BLaER1 (cell line): ENCODE results near the gene CPZ.
"Not testable (repeated sequence)": the region's sequence is repeated elsewhere in the genome, so short reads cannot be mapped to it uniquely, and the experiment has no call there.

Experiments used
- H3K27ac ChIP-seq: shearing (Covaris generic); formaldehyde crosslinking; 2 replicates; pipeline ENCODE4 v1.8.1; 2022
- H3K27me3 ChIP-seq: shearing (Covaris generic); formaldehyde crosslinking; 2 replicates; pipeline ENCODE4 v1.8.1; 2022
- H3K36me3 ChIP-seq: shearing (Covaris generic); formaldehyde crosslinking; 2 replicates; pipeline ENCODE4 v1.8.1; 2022
- H3K4me1 ChIP-seq: shearing (Covaris generic); formaldehyde crosslinking; 2 replicates; pipeline ENCODE4 v1.8.1; 2022
- H3K4me2 ChIP-seq: shearing (Covaris generic); formaldehyde crosslinking; 2 replicates; pipeline ENCODE4 v1.8.1; 2022
- H3K4me3 ChIP-seq: shearing (Covaris generic); formaldehyde crosslinking; 2 replicates; pipeline ENCODE4 v1.8.1; 2022
- H3K9ac ChIP-seq: shearing (Covaris generic); formaldehyde crosslinking; 2 replicates; pipeline ENCODE4 v1.8.1; 2022
- H3K9me3 ChIP-seq: shearing (Covaris generic); formaldehyde crosslinking; 2 replicates; pipeline ENCODE4 v1.8.1; 2022
- H4K20me1 ChIP-seq: shearing (Covaris generic); formaldehyde crosslinking; 2 replicates; pipeline ENCODE4 v1.8.1; 2022
- Cebpa-rat ChIP-seq: shearing (Covaris generic); IDR thresholded peaks from 2 replicates; pipeline ENCODE4 v1.8.1; 2022

The CPZ gene

DNA sequence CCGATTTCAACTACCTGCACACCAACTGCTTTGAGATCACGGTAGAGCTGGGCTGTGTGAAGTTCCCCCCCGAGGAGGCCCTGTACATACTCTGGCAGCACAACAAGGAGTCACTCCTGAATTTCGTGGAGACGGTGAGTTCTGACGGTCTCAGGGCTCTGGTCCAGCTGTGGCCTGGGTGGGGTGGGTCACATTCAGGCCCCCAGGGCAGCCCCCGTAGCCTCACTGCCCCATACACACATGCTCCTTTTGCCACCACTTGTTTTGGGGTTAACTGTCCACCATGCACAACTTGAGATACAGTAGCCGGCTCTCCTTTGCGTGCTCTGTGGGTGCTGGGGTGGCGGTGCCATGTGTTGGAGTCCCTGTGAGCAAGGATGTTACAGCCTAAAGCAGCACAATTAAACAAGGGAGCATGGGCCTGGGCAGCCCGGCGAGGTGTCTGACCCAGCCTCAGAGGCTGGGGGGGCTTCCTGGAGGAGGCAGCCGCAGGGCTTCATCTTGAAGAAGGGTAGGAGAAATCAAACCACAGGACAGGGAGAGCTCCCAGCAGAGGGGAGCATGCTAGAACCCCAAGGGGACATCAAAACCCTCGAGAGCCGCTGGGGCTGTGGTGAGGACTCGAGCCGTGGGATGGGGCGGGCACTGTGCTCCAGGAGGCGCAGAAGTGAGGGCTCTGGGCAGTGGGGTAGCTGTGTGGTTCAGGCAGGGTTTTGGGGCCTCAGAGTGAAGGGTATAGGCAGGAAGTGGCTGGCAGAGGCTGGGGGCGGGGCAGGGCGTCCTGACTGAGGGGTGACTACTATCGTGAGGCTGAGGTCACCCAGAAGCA is 22.0 kb downstream of the CPZ start:
- H3K36me3 ChIP-seq = no peaks in the 10 kb centered on the region
- H3K4me3 ChIP-seq = no peak overlapping the region
- H3K4me2 ChIP-seq = peak overlapping the region; percentile 81
- H3K27me3 ChIP-seq = peaks cover 21% of the 10 kb centered on the region
- no peaks in the 10 kb centered on the region for H4K20me1 ChIP-seq
- no peaks in the 10 kb centered on the region for H3K9me3 ChIP-seq
- no peak for TF ChIP-seq Cebpa-rat
- H3K9ac ChIP-seq = no peak overlapping the region; the same call in 1 of the 2 replicates
- H3K27ac ChIP-seq = no peak overlapping the region
- peaks cover 70% of the 10 kb centered on the region for H3K4me1 ChIP-seq

DNA sequence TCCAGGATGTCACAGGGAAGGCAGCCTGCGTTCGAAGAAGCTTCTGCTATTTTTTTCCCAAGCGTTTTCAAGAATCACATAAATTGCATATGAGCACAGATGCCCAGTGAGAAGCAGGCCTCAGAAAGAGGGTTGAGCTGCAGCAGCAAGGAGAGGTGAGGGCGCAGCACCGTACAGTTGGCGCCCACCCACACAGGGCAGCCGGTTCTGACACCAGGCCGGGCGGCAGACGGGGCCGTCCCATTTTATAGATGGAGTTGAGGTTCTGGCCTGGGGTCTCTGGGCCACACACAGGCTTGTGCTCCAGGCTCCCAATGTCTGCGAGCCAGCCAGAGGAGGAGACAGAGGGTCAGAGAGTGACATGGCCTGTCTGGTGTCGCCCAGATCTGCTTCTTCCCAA is 22.8 kb downstream of the CPZ start:
- no peak overlapping the region for H3K27ac ChIP-seq
- H4K20me1 ChIP-seq = no peaks in the 10 kb centered on the region
- H3K9me3 ChIP-seq = no peaks in the 10 kb centered on the region
- H3K4me2 ChIP-seq = peak overlapping the region; percentile 81
- H3K4me3 ChIP-seq = no peak overlapping the region
- no peaks in the 10 kb centered on the region for H3K36me3 ChIP-seq
- H3K27me3 ChIP-seq = peaks cover 21% of the 10 kb centered on the region
- H3K4me1 ChIP-seq = peaks cover 62% of the 10 kb centered on the region
- no peak for TF ChIP-seq Cebpa-rat
- H3K9ac ChIP-seq = no peak overlapping the region

DNA sequence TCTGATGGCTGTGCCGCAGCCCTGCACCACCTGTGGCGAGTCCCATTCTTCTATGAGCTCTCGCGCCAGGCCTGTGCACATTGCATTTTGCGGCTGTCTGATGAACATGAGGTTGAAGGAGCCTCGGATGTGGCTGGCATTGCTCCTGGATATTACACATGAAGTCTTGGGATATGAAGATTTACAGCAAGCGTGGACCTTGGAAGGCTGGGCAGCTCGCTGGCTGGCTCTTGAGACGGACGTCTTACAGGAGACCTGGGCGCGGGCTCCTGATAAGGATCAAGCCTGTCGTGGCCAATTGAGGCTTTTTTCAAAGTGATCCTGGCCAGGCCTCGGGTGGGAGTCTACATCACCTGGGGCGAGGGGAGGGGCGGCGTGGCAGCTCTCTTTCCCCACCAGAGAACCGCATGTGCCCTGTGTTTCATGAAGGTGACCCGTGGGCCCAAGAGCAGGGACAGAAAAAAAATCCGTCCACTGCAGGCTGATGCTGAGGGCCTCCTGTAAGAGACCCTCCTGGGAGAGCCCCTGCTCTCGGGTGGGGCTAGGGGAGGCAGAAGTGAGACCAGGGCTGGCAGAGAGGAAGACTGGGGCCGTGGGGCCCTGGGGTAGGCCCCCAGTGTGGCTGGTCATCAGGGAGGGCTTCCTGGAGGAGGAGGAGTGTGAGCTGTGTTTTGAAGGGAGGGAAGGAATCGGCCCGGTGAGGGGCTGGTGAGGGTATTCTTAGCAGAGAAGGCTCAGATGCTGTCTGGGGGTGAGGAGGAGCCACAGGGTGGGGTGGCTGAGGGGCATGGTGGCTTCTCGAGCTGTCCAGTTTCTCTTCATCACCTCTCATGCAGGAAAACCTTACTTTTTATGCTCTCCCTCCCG is 23.6 kb downstream of the CPZ start:
- no peak overlapping the region for H3K9ac ChIP-seq
- H4K20me1 ChIP-seq = no peaks in the 10 kb centered on the region
- H3K27me3 ChIP-seq = peaks cover 21% of the 10 kb centered on the region
- H3K4me1 ChIP-seq = peaks cover 54% of the 10 kb centered on the region
- H3K4me3 ChIP-seq = no peak overlapping the region
- TF ChIP-seq Cebpa-rat = no peak
- H3K27ac ChIP-seq = no peak overlapping the region
- no peaks in the 10 kb centered on the region for H3K9me3 ChIP-seq
- H3K36me3 ChIP-seq = no peaks in the 10 kb centered on the region
- H3K4me2 ChIP-seq = peak overlapping the region; percentile 81

DNA sequence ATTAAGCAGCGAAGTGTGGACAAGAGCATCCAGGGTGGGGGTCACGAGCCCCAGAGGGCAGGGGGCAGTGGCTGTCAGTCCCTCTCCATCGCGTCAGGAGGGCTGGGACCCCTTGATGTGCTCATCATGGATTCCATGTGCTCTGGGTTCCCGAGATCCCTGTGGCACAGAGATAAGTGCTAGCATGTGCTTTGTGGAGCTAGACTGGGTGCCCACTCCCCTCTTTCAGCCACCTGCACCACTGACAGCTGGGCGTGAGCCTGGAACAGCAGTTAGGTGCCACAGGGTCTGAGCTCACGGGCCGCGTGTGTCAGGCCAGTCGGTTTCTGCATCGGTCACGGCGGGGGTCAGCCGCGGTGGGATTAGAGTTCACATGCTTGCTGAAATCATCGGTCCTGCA is 24.3 kb downstream of the CPZ start:
- Histone ChIP-seq H4K20me1 (no peaks in the 10 kb centered on the region), H3K27me3 (peaks cover 19% of the 10 kb centered on the region), H3K27ac (no peak overlapping the region), H3K4me1 (peaks cover 48% of the 10 kb centered on the region), H3K9ac (no peak overlapping the region), H3K4me3 (no peak overlapping the region), H3K9me3 (no peaks in the 10 kb centered on the region), H3K36me3 (no peaks in the 10 kb centered on the region), H3K4me2 (peak overlapping the region; percentile 81; the same call in 1 of the 2 replicates)
- TF ChIP-seq Cebpa-rat = no peak

DNA sequence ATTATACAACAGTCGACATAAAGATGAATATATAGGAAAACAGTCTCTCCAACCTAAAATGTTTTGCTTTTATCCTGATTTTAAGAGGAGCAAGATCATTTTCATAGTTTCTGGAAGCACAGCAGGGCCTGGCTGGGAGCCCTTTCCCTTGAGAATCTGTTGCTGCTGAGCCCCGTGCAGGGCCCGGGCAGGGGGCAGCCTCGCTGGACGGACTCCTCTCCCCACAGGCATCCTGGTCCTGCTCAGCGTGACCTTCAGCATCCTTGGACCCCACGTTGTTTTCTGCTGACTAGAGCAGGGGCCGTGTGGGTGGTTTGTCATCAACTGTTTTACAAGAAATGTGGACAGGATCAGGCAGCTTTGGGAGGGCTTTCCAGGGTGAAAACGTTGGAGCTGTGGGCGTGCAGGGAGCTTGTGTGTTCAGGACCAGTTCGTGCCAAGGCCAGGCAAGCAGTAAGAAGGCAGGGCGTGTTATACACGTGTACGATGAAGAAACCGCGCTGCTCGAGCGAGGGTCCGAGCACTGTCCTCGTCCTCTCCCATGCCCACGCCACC is 25.0 kb downstream of the CPZ start:
- Histone ChIP-seq H3K4me1 (peaks cover 42% of the 10 kb centered on the region), H3K36me3 (no peaks in the 10 kb centered on the region), H3K27me3 (peaks cover 16% of the 10 kb centered on the region), H3K4me3 (no peak overlapping the region), H3K27ac (no peak overlapping the region), H3K9me3 (no peaks in the 10 kb centered on the region), H4K20me1 (no peaks in the 10 kb centered on the region), H3K9ac (no peak overlapping the region), H3K4me2 (no peak overlapping the region)
- TF ChIP-seq Cebpa-rat = no peak

DNA sequence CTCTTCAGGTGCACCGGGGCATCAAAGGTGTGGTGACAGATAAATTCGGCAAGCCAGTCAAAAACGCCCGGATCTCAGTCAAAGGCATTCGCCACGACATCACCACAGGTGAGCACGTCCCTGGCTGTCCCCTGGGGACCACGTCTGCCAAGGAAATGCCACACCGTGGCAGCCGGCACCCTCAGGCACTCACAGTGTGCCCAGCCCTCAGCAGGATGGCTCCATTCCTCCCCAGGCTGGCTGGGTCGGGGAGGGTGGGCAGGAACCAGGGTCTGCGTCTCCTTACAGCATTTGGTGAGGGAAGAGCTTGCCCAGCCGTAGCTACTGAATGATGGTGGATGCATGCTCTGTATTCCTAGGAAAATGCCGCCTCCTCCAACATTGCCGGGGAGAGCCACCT is 25.9 kb downstream of the CPZ start:
- H4K20me1 ChIP-seq = no peaks in the 10 kb centered on the region
- no peaks in the 10 kb centered on the region for H3K9me3 ChIP-seq
- TF ChIP-seq Cebpa-rat = no peak
- H3K4me1 ChIP-seq = peaks cover 33% of the 10 kb centered on the region
- peaks cover 13% of the 10 kb centered on the region; the same call in 1 of the 2 replicates for H3K27me3 ChIP-seq
- H3K4me3 ChIP-seq = no peak overlapping the region
- H3K4me2 ChIP-seq = no peak overlapping the region
- no peak overlapping the region for H3K27ac ChIP-seq
- H3K36me3 ChIP-seq = no peaks in the 10 kb centered on the region
- no peak overlapping the region for H3K9ac ChIP-seq

DNA sequence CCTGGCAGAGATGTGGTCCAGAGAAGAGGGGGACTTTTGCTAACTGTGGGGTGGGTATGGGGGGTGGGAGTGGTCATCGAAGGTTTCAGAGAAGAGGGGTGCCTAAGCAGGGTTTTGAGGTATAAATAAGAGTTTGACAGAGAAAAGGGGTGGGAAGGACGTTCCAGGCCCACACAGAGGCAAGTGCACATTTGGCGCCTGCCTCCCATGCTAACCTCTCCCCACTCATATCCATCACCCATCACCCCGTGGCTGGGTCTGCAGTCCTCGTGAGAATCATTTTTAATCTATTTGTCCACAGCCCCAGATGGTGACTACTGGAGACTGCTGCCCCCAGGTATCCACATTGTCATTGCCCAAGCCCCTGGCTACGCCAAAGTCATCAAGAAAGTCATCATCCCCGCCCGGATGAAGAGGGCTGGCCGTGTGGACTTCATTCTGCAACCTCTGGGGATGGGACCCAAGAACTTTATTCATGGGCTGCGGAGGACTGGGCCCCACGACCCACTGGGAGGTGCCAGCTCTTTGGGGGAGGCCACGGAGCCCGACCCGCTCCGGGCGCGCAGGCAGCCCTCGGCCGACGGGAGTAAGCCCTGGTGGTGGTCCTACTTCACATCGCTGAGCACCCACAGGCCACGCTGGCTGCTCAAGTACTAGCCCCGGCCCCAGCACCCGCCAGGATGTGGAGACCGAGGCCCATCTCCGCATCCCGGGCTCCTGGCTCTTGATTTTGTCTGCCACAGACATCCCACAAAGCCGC is 26.6 kb downstream of the CPZ start:
- H3K4me3 ChIP-seq = no peak overlapping the region
- no peak for TF ChIP-seq Cebpa-rat
- H3K27me3 ChIP-seq = peaks cover 13% of the 10 kb centered on the region; the same call in 1 of the 2 replicates
- no peaks in the 10 kb centered on the region for H3K36me3 ChIP-seq
- no peak overlapping the region for H3K4me2 ChIP-seq
- no peak overlapping the region for H3K27ac ChIP-seq
- no peaks in the 10 kb centered on the region for H3K9me3 ChIP-seq
- H3K4me1 ChIP-seq = peaks cover 26% of the 10 kb centered on the region
- no peak overlapping the region for H3K9ac ChIP-seq
- no peaks in the 10 kb centered on the region for H4K20me1 ChIP-seq

DNA sequence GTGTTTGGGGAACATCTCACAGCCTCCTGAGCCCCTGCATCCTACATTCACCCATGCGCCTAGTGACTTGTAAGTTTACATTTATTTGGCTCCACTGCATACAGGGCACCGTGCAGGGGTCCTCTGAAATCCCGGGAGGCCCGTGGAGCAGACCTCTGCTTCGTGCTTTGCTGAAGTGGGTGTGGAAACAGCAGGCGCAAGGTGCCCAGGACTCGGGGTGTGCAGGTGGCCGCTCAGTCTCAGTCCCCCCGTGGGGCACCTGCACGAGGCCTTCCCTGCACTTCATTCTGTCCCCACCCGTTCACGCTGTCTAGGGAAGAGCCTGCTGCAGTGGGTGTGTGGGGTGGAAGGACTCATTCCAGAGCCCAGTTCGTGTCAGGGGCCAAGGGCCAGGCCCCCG is 28.6 kb downstream of the CPZ start:
- not testable (repeated sequence) for H3K4me1 ChIP-seq, H3K36me3 ChIP-seq, H3K9me3 ChIP-seq, H3K27ac ChIP-seq, H3K9ac ChIP-seq, H3K4me2 ChIP-seq, H3K4me3 ChIP-seq, H4K20me1 ChIP-seq
- H3K27me3 ChIP-seq = peaks cover 13% of the 10 kb centered on the region; the same call in 1 of the 2 replicates

DNA sequence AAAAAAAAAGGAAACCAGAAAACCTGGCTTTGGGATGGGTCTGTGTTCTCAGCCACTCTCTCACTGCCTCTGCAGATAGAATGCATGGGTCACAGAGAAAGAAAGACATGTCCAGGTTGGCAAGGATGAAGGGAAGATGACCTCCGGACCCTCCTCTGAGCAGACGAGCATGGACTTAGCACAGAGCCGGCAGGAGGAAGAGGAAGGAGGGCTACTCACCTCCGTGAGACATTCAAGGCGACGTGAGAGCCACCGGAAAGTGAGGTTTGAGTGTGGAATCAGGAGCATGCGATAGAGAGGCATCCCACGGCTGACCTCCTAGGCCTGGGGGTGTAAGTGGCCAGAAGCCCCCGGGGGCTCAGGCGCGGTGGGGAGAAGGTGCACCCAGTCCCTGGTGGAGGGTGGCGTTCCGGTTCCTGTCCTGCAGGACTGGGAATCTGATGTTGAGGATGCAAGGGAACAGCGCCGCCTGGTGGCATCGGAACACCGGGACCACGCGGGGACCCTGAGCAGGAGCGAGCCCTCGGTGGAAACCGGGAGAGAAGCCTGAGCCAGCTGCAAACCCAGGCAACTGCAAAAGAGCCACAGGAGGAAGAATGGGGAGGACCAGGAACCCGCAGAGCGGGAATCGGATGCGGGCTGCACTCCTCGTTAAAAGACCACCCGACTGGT is 32.2 kb downstream of the CPZ start:
- H3K27me3 ChIP-seq, H3K4me3 ChIP-seq, H3K4me1 ChIP-seq, H3K9ac ChIP-seq, H3K9me3 ChIP-seq, H3K36me3 ChIP-seq, H3K27ac ChIP-seq, H3K4me2 ChIP-seq, H4K20me1 ChIP-seq: not testable (repeated sequence)

DNA sequence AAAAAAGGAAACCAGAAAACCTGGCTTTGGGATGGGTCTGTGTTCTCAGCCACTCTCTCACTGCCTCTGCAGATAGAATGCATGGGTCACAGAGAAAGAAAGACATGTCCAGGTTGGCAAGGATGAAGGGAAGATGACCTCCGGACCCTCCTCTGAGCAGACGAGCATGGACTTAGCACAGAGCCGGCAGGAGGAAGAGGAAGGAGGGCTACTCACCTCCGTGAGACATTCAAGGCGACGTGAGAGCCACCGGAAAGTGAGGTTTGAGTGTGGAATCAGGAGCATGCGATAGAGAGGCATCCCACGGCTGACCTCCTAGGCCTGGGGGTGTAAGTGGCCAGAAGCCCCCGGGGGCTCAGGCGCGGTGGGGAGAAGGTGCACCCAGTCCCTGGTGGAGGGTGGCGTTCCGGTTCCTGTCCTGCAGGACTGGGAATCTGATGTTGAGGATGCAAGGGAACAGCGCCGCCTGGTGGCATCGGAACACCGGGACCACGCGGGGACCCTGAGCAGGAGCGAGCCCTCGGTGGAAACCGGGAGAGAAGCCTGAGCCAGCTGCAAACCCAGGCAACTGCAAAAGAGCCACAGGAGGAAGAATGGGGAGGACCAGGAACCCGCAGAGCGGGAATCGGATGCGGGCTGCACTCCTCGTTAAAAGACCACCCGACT is 37.8 kb downstream of the CPZ start:
- H3K27me3 ChIP-seq, H4K20me1 ChIP-seq, H3K9ac ChIP-seq, H3K4me2 ChIP-seq, H3K27ac ChIP-seq, H3K36me3 ChIP-seq, H3K4me3 ChIP-seq, H3K9me3 ChIP-seq, H3K4me1 ChIP-seq: not testable (repeated sequence)

DNA sequence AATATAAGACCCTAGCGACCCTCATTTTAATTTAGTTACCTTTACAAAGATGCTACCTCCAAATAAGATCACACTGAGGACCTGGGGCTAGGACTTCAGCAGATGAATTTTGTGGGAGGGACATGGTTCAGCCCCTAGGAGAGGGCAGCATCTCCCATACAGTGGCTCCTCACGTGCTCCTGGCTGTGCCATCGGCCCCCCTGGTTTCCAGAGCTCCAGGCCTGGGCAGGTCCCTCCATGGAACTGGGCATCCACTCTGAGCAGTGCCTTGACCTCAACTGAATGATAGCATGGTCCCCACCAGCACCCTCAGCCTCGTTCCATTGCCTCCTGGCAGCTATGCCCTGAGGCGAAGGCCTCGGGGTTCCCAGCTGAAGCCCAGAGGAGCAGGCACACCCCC is 39.3 kb downstream of the CPZ start:
- not testable (repeated sequence) for H3K9ac ChIP-seq, H4K20me1 ChIP-seq, H3K27me3 ChIP-seq, H3K36me3 ChIP-seq, H3K4me2 ChIP-seq, H3K4me3 ChIP-seq, H3K4me1 ChIP-seq, H3K9me3 ChIP-seq, H3K27ac ChIP-seq

DNA sequence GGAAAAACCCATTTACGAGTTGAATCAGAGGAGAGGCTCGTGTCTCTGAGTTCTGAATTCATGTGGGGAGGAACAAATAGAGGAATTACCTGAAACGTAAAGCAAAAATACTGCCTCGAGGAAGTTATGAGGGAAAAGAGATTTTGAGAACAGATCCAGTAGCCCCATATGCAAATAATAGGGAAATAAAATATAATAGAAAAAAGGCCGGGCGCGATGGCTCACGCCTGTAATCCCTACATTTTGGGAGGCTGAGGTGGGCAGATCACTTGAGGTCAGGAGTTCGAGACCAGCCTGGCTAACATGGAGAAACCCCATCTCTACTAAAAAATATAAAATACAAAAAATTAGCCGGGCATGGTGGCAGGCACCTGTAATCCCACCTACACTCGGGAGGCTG is 42.2 kb downstream of the CPZ start:
- H4K20me1 ChIP-seq, H3K9me3 ChIP-seq, H3K27ac ChIP-seq, H3K9ac ChIP-seq, H3K27me3 ChIP-seq, H3K4me2 ChIP-seq, H3K36me3 ChIP-seq, H3K4me3 ChIP-seq: not testable (repeated sequence)
- peaks cover 24% of the 10 kb centered on the region for H3K4me1 ChIP-seq
